ENCODE results near the gene MYO15B. TPM values are rescaled to one million over a fixed set of nuclear protein-coding genes. Genes with fewer than 3 reads are reported as not detected.
A peak's percentile ranks its signal among the peaks of the same experiment; 100 is the strongest.

MYO15B gene
- total and polyA plus RNA-seq, 2 of the 13 experiments (the other 11 are each of a cell fraction or from before 2014, with no cell fraction given): 2.8 to 8.1 TPM

- TF ChIP-seq MEIS2 (CRISPR knock-in tag; IDR thresholded peaks at IDR 0.05) (peak; percentile 6), GLI4 (CRISPR knock-in tag; IDR thresholded peaks at IDR 0.05; ENCODE audit: borderline replicate concordance) (peak; percentile 22; the same call in 1 of the 2 replicates), RARA (CRISPR knock-in tag; IDR thresholded peaks at IDR 0.05) (peak; percentile 7; the same call in 1 of the 2 replicates), KDM3A (CRISPR knock-in tag; IDR thresholded peaks at IDR 0.05; ENCODE audit: low read depth) (no peak), ZNF446 (CRISPR knock-in tag; IDR thresholded peaks at IDR 0.05) (peak; percentile 79; the same call in 1 of the 2 replicates), ZNF296 (CRISPR knock-in tag; conservative IDR thresholded peaks at IDR 0.05) (no peak), HOXA9 (CRISPR knock-in tag; IDR thresholded peaks at IDR 0.05; ENCODE audit: borderline replicate concordance) (no peak), LBX2 (CRISPR knock-in tag; IDR thresholded peaks at IDR 0.05; ENCODE audit: borderline replicate concordance) (no peak; the same call in 1 of the 2 replicates), KMT2A (CRISPR knock-in tag; IDR thresholded peaks at IDR 0.05) (peak; percentile 92), FOXA3 (CRISPR knock-in tag; IDR thresholded peaks at IDR 0.05) (no peak; the same call in 1 of the 2 replicates), NR2F6 (IDR thresholded peaks at IDR 0.05) (no peak), NR2F6 (CRISPR knock-in tag; IDR thresholded peaks at IDR 0.05) (no peak; the same call in 1 of the 2 replicates), ZBTB4 (CRISPR knock-in tag; IDR thresholded peaks at IDR 0.05; ENCODE audit: borderline replicate concordance) (0 out of 2 replicates have a peak, but pooled peaks have one; percentile 23), ZNF350 (CRISPR knock-in tag; IDR thresholded peaks at IDR 0.05; ENCODE audit: borderline replicate concordance, low read depth) (peak; percentile 96), TIGD3 (CRISPR knock-in tag; IDR thresholded peaks at IDR 0.05; ENCODE audit: borderline replicate concordance) (no peak; the same call in 1 of the 2 replicates), MZF1 (CRISPR knock-in tag; IDR thresholded peaks at IDR 0.05; ENCODE audit: borderline replicate concordance) (no peak), ZBTB49 (CRISPR knock-in tag; IDR thresholded peaks at IDR 0.05; ENCODE audit: borderline replicate concordance) (no peak), POLR2AphosphoS2 (IDR thresholded peaks at IDR 0.05; ENCODE audit: low read depth, low read length) (no peak), HBP1 (CRISPR knock-in tag; IDR thresholded peaks at IDR 0.05; ENCODE audit: low read depth) (peak; percentile 92)
These were observed 79.6 kb downstream of the MYO15B start, which contains the start of the genes RECQL5 and SAP30BP (continued) for GRCh38 chr17:75666959-75667790.

Data from HepG2 (cell line).